Measurements from ENCODE around the gene ZHX3. TPM values are rescaled to one million over a fixed set of nuclear protein-coding genes. Genes with fewer than 3 reads are reported as not detected.

ZHX3 gene
- total and polyA plus RNA-seq, 7 experiments from 2014 or later, result 6.6 to 12.8 (median 8.1) TPM

- Histone ChIP-seq H3K27me3 (ENCODE audit: control insufficient read depth in 2 of 2, insufficient read depth in 2 of 2, low read length in 2 of 2) (no peaks in the 10 kb centered on the region), H3K27ac (ENCODE audit: low read depth, low read length) (no peak overlapping the region), H3K4me1 (ENCODE audit: control insufficient read depth in 2 of 2, insufficient read depth in 2 of 2, low read length in 2 of 2) (no peaks in the 10 kb centered on the region), H3K4me3 (ENCODE audit: low read length) (no peak overlapping the region), H3K9me3 (ENCODE audit: control insufficient read depth in 2 of 3, low read length in 3 of 3) (no peaks in the 10 kb centered on the region), H3K36me3 (ENCODE audit: control insufficient read depth in 2 of 3, insufficient read depth in 3 of 3, low read length in 3 of 3) (no peaks in the 10 kb centered on the region)
- Mint-ChIP-seq H3K27me3 (peaks cover 0 to 3% (median 0%) of the 10 kb centered on the region in 5 donors), H3K4me3 (no peak overlapping the region), H3K4me1 (no peaks in the 10 kb centered on the region), H3K27ac (peak overlapping the region in 1 of 9 donors; percentile 5), H3K36me3 (no peaks in the 10 kb centered on the region), H3K9me3 (no peaks in the 10 kb centered on the region)
- intact Hi-C loops (cut with micrococcal nuclease), result no loop called here
- ATAC-seq (no peak), DNase-seq (no peak)
- CTCF ChIA-PET, result no interaction called here
- POLR2A ChIA-PET, result no interaction called here
These were observed 35.1 kb upstream of the ZHX3 start for GRCh38 chr20:41352666-41353065.

DNA sequence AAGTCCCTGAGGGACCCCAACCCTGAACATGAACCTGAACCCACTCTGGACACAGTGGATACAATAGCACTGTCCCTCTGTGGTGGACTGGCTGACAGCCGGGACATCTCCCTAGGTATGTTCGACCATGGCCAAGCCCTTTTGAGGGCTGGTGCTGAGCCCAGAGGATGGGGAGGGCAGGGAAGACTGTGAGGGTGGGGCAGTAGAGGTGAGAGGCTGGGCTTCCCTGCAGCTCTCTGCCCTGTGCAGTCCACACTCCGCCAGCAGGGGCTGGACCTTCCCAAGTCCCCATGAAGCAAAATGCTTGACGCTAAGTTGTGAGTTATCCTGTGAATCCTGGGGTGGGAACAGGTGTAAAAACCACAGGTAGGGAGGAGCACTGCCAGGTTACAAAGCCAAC, 34.6 kb upstream of the ZHX3 start:
- H3K36me3 Mint-ChIP-seq, result no peaks in the 10 kb centered on the region
- CTCF ChIA-PET, result no interaction called here
- no peak for ATAC-seq

GRCh38 chr20:41350408-41350962, 33.0 kb upstream of the ZHX3 start:
- Mint-ChIP-seq H3K27me3 (peaks cover 0 to 3% (median 0%) of the 10 kb centered on the region in 5 donors), H3K4me3 (no peak overlapping the region), H3K9me3 (no peaks in the 10 kb centered on the region), H3K27ac (no peak overlapping the region), H3K36me3 (no peaks in the 10 kb centered on the region), H3K4me1 (no peaks in the 10 kb centered on the region)
- intact Hi-C loops (cut with micrococcal nuclease), result no loop called here
- POLR2A ChIA-PET, result no interaction called here
- no peaks in the 10 kb centered on the region for H3K36me3 ChIP-seq (ENCODE audit: control insufficient read depth in 2 of 3, insufficient read depth in 3 of 3, low read length in 3 of 3)
- no peaks in the 10 kb centered on the region for H3K4me1 ChIP-seq (ENCODE audit: control insufficient read depth in 2 of 2, insufficient read depth in 2 of 2, low read length in 2 of 2)
- ATAC-seq (no peak), DNase-seq (no peak)
- CTCF ChIA-PET, result interaction anchor here (1.5 kb wide), 1 partner anchor 11 kb away, joined by 7 read pairs; the partner anchor contains the start of gene LPIN3
- H3K27me3 ChIP-seq (ENCODE audit: control insufficient read depth in 2 of 2, insufficient read depth in 2 of 2, low read length in 2 of 2), result no peaks in the 10 kb centered on the region
- H3K27ac ChIP-seq (ENCODE audit: low read depth, low read length), result no peak overlapping the region
- H3K4me3 ChIP-seq (ENCODE audit: low read length), result no peak overlapping the region
- H3K9me3 ChIP-seq (ENCODE audit: control insufficient read depth in 2 of 3, low read length in 3 of 3), result no peaks in the 10 kb centered on the region

More for the DNA sequence above, 34.6 kb upstream of the ZHX3 start:
- POLR2A ChIA-PET, result no interaction called here
- H3K27ac ChIP-seq (ENCODE audit: low read depth, low read length), result no peak overlapping the region
- H3K9me3 Mint-ChIP-seq, result no peaks in the 10 kb centered on the region
- H3K4me3 Mint-ChIP-seq, result no peak overlapping the region
- H3K27me3 ChIP-seq (ENCODE audit: control insufficient read depth in 2 of 2, insufficient read depth in 2 of 2, low read length in 2 of 2), result no peaks in the 10 kb centered on the region
- peaks cover 0 to 3% (median 0%) of the 10 kb centered on the region in 5 donors for H3K27me3 Mint-ChIP-seq
- DNase-seq, result no peak
- H3K27ac Mint-ChIP-seq, result no peak overlapping the region
- H3K9me3 ChIP-seq (ENCODE audit: control insufficient read depth in 2 of 3, low read length in 3 of 3), result no peaks in the 10 kb centered on the region
- no peaks in the 10 kb centered on the region for H3K4me1 ChIP-seq (ENCODE audit: control insufficient read depth in 2 of 2, insufficient read depth in 2 of 2, low read length in 2 of 2)
- no peak overlapping the region for H3K4me3 ChIP-seq (ENCODE audit: low read length)
- no peaks in the 10 kb centered on the region for H3K36me3 ChIP-seq (ENCODE audit: control insufficient read depth in 2 of 3, insufficient read depth in 3 of 3, low read length in 3 of 3)
- intact Hi-C loops (cut with micrococcal nuclease), result no loop called here
- no peaks in the 10 kb centered on the region for H3K4me1 Mint-ChIP-seq

DNA sequence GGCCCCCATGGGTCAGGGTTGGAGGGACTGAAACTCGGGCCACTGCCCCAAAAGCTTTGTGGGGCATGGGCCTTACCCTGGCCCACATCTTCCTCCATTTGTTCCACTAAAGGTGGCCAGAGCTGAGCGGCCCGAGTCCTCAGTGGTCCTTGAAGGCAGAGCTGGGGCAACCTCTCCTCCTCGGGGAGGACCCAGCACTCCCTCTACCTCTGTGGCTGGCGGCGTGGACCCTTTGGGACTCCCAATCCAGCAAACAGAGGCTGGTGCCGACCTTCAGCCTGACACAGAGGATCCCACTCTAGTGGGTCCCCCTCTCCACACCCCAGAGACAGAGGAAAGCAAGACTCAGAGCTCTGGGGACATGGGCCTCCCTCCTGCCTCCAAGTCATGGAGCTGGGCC, 32.4 kb upstream of the ZHX3 start:
- POLR2A ChIA-PET, result no interaction called here
- no peak overlapping the region for H3K27ac Mint-ChIP-seq
- H3K27me3 ChIP-seq (ENCODE audit: control insufficient read depth in 2 of 2, insufficient read depth in 2 of 2, low read length in 2 of 2), result no peaks in the 10 kb centered on the region
- CTCF ChIA-PET, result interaction anchor here (1.5 kb wide), 1 partner anchor 10 kb away, joined by 7 read pairs; the partner anchor contains the start of gene LPIN3
- DNase-seq, result no peak
- no peaks in the 10 kb centered on the region for H3K9me3 Mint-ChIP-seq
- no peaks in the 10 kb centered on the region for H3K4me1 Mint-ChIP-seq
- H3K4me1 ChIP-seq (ENCODE audit: control insufficient read depth in 2 of 2, insufficient read depth in 2 of 2, low read length in 2 of 2), result no peaks in the 10 kb centered on the region
- peaks cover 0 to 3% (median 0%) of the 10 kb centered on the region in 5 donors for H3K27me3 Mint-ChIP-seq
- ATAC-seq, result no peak
- no peaks in the 10 kb centered on the region for H3K9me3 ChIP-seq (ENCODE audit: control insufficient read depth in 2 of 3, low read length in 3 of 3)
- no peak overlapping the region for H3K4me3 Mint-ChIP-seq
- H3K36me3 ChIP-seq (ENCODE audit: control insufficient read depth in 2 of 3, insufficient read depth in 3 of 3, low read length in 3 of 3), result no peaks in the 10 kb centered on the region
- no peaks in the 10 kb centered on the region for H3K36me3 Mint-ChIP-seq
- no peak overlapping the region for H3K27ac ChIP-seq (ENCODE audit: low read depth, low read length)
- intact Hi-C loops (cut with micrococcal nuclease), result no loop called here
- H3K4me3 ChIP-seq (ENCODE audit: low read length), result no peak overlapping the region

- Histone ChIP-seq H3K4me3 (ENCODE audit: low read length) (no peak overlapping the region), H3K9me3 (ENCODE audit: control insufficient read depth in 2 of 3, low read length in 3 of 3) (no peaks in the 10 kb centered on the region), H3K27me3 (ENCODE audit: control insufficient read depth in 2 of 2, insufficient read depth in 2 of 2, low read length in 2 of 2) (no peaks in the 10 kb centered on the region), H3K27ac (ENCODE audit: low read depth, low read length) (no peak overlapping the region), H3K4me1 (ENCODE audit: control insufficient read depth in 2 of 2, insufficient read depth in 2 of 2, low read length in 2 of 2) (no peaks in the 10 kb centered on the region), H3K36me3 (ENCODE audit: control insufficient read depth in 2 of 3, insufficient read depth in 3 of 3, low read length in 3 of 3) (no peaks in the 10 kb centered on the region)
- ChIA-PET CTCF (interaction anchor here (1.5 kb wide), 1 partner anchor 9 kb away, joined by 7 read pairs; the partner anchor contains the start of gene LPIN3), POLR2A (no interaction called here)
- H3K9me3 Mint-ChIP-seq, result no peaks in the 10 kb centered on the region
- no peak for DNase-seq
- no peak for ATAC-seq
- H3K36me3 Mint-ChIP-seq, result no peaks in the 10 kb centered on the region
- H3K4me1 Mint-ChIP-seq, result no peaks in the 10 kb centered on the region
- H3K27ac Mint-ChIP-seq, result no peak overlapping the region
- H3K4me3 Mint-ChIP-seq, result peak overlapping the region in 1 of 10 donors; percentile 10
- intact Hi-C loops (cut with micrococcal nuclease), result no loop called here
- peaks cover 0 to 3% (median 0%) of the 10 kb centered on the region in 5 donors for H3K27me3 Mint-ChIP-seq
These were observed 31.7 kb upstream of the ZHX3 start for GRCh38 chr20:41349266-41349665.

- no peaks in the 10 kb centered on the region for H3K36me3 Mint-ChIP-seq
- ATAC-seq (no peak), DNase-seq (no peak)
- intact Hi-C loops (cut with micrococcal nuclease), result no loop called here
- no peaks in the 10 kb centered on the region for H3K9me3 Mint-ChIP-seq
- H3K4me1 Mint-ChIP-seq, result no peaks in the 10 kb centered on the region
- H3K27ac Mint-ChIP-seq, result no peak overlapping the region
- ChIA-PET CTCF (no interaction called here), POLR2A (no interaction called here)
- Histone ChIP-seq H3K9me3 (ENCODE audit: control insufficient read depth in 2 of 3, low read length in 3 of 3) (no peaks in the 10 kb centered on the region), H3K27ac (ENCODE audit: low read depth, low read length) (no peak overlapping the region), H3K27me3 (ENCODE audit: control insufficient read depth in 2 of 2, insufficient read depth in 2 of 2, low read length in 2 of 2) (no peaks in the 10 kb centered on the region), H3K4me1 (ENCODE audit: control insufficient read depth in 2 of 2, insufficient read depth in 2 of 2, low read length in 2 of 2) (no peaks in the 10 kb centered on the region), H3K36me3 (ENCODE audit: control insufficient read depth in 2 of 3, insufficient read depth in 3 of 3, low read length in 3 of 3) (no peaks in the 10 kb centered on the region), H3K4me3 (ENCODE audit: low read length) (no peak overlapping the region)
- H3K4me3 Mint-ChIP-seq, result no peak overlapping the region
- H3K27me3 Mint-ChIP-seq, result peaks cover 0 to 3% (median 0%) of the 10 kb centered on the region in 5 donors
These were observed 31.1 kb upstream of the ZHX3 start for GRCh38 chr20:41348430-41349172.
